Kidney (tissue), 14 donors: Measurements from ENCODE around the gene TXLNB. TPM values are rescaled to one million over a fixed set of nuclear protein-coding genes. Genes with fewer than 3 reads are reported as not detected.

Experiments
- DNase-seq, 5 donors: peaks; one replicate each; pipeline ENCODE4 v3.0.0-alpha.2; 2013 to 2020
- FAIRE-seq: peaks from 2 replicates; lab custom pipeline; 2012; peaks lifted over from hg19 to GRCh38; lab: Jason Lieb, UNC
- H3K27ac ChIP-seq, 2 donors: one replicate each; pipeline ENCODE4 v1.7.0; 2013; ENCODE audit warnings: low read depth in 2 of 2, low read length in 2 of 2, inconsistent platforms in 1 of 2
- H3K27me3 ChIP-seq: one replicate; pipeline ENCODE4 v1.7.1; 2013; ENCODE audit warnings: low read length, inconsistent platforms; ENCODE audit not compliant: control insufficient read depth, insufficient read depth
- H3K36me3 ChIP-seq, 3 donors: one replicate each; pipeline versions ENCODE4 v1.7.0 to v1.7.1; 2013; ENCODE audit warnings: low read length in 3 of 3, control low read depth in 1 of 3, inconsistent platforms in 1 of 3; ENCODE audit not compliant: insufficient read depth in 3 of 3, control insufficient read depth in 2 of 3
- H3K4me1 ChIP-seq, 3 donors: one replicate each; pipeline versions ENCODE4 v1.7.0 to v1.7.1; 2013; ENCODE audit warnings: low read length in 3 of 3, inconsistent platforms in 1 of 3, low read depth in 1 of 3; ENCODE audit not compliant: control insufficient read depth in 2 of 3, insufficient read depth in 2 of 3
- H3K4me3 ChIP-seq, 3 donors: one replicate each; pipeline versions ENCODE4 v1.7.0 to v1.8.1; 2013; ENCODE audit warnings: low read length in 3 of 3, control low read depth in 1 of 3, inconsistent platforms in 1 of 3
- H3K9ac ChIP-seq, 3 donors: one replicate each; pipeline versions ENCODE4 v1.7.0 to v1.7.1; 2013; ENCODE audit warnings: low read length in 3 of 3, control low read depth in 1 of 3, inconsistent platforms in 1 of 3
- H3K9me3 ChIP-seq, 3 donors: one replicate each; pipeline versions ENCODE4 v1.7.0 to v1.7.1; 2013; ENCODE audit warnings: low read length in 3 of 3, control low read depth in 1 of 3, inconsistent platforms in 1 of 3; ENCODE audit not compliant: control insufficient read depth in 2 of 3, insufficient read depth in 1 of 3
- intact Hi-C: fragments of 100-400 bp; cut with DNase I; formaldehyde crosslinking; loops from one replicate; pipeline ENCODE4 v1.11.1; 2022
- polyA plus RNA-seq: library from polyadenylated mRNA; stranded (reverse); fragments of 350-450 nt; fragmentation: Illumina TruSeq; extraction: RNeasy Lipid Tissue Mini Kit (QIAGEN cat#74804); gene quantifications from one replicate; pipeline ENCODE4 v1.2.3, GENCODE V29; 2014; ENCODE audit warnings: low read depth, low replicate concordance; ENCODE audit not compliant: insufficient read depth
- total RNA-seq: library from RNA; stranded (reverse); fragmentation: NEBNext Ultra II Directional; extraction: Animal tissue kit (Norgen Biotek cat#: 25700); gene quantifications from one replicate; pipeline ENCODE4 v1.2.1, GENCODE V29; 2021
- TF ChIP-seq, protein P1 (sequence below): IDR thresholded peaks from 3 replicates; pipeline ENCODE4 v1.5.1; 2012; ENCODE audit warnings: mild to moderate bottlenecking, moderate library complexity, borderline replicate concordance; ENCODE audit not compliant: insufficient read depth; ENCODE audit errors: extremely low read depth
- donor health status: control.
- donor health status: control.
- donor health status: control.
- donor health status: control.
- donor health status: control.
- donor health status: DM: yes; HTN: yes; CAD: no.
- donor health status: Normal renal cell carcinoma (clear cell type).

Gene TXLNB
- total and polyA plus RNA-seq, 2 donors from 2014 or later = 0.13 to 0.66 TPM

DNA sequence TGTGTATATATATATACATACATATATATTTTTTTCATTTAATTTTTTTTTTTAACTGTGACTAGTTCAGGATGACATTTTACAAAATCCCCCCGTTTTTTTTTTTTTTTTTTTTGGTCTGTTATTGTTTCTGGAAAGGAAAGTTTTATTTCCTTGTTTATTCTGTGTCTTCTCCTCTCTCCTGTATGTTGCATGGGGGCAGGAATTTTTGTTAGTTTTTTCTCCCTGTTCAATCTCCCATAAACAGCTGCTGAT, 32.4 kb upstream of the TXLNB start:
- Histone ChIP-seq H3K9me3 (no peaks in the 10 kb centered on the region), H3K36me3 (no peaks in the 10 kb centered on the region), H3K9ac (no peak overlapping the region), H3K27ac (no peak overlapping the region), H3K4me1 (no peaks in the 10 kb centered on the region), H3K27me3 (no peaks in the 10 kb centered on the region), H3K4me3 (no peak overlapping the region)
- DNase-seq = no peak
- TF ChIP-seq, protein P1, sequence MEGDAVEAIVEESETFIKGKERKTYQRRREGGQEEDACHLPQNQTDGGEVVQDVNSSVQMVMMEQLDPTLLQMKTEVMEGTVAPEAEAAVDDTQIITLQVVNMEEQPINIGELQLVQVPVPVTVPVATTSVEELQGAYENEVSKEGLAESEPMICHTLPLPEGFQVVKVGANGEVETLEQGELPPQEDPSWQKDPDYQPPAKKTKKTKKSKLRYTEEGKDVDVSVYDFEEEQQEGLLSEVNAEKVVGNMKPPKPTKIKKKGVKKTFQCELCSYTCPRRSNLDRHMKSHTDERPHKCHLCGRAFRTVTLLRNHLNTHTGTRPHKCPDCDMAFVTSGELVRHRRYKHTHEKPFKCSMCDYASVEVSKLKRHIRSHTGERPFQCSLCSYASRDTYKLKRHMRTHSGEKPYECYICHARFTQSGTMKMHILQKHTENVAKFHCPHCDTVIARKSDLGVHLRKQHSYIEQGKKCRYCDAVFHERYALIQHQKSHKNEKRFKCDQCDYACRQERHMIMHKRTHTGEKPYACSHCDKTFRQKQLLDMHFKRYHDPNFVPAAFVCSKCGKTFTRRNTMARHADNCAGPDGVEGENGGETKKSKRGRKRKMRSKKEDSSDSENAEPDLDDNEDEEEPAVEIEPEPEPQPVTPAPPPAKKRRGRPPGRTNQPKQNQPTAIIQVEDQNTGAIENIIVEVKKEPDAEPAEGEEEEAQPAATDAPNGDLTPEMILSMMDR = no peak
- intact Hi-C loops = no loop called here
- no peak for FAIRE-seq

- Histone ChIP-seq H3K9me3 (no peaks in the 10 kb centered on the region), H3K36me3 (no peaks in the 10 kb centered on the region), H3K27ac (no peak overlapping the region), H3K4me3 (peak overlapping the region in 1 of 3 donors; percentile 17), H3K4me1 (no peaks in the 10 kb centered on the region), H3K27me3 (no peaks in the 10 kb centered on the region), H3K9ac (no peak overlapping the region)
- FAIRE-seq = no peak
- peak; percentile 67 to 82 (median 72) for DNase-seq
- TF ChIP-seq, protein P1 = no peak
- intact Hi-C loops = no loop called here
Observed at GRCh38 chr6:139323511-139324300, 31.9 kb upstream of the TXLNB start.

DNA sequence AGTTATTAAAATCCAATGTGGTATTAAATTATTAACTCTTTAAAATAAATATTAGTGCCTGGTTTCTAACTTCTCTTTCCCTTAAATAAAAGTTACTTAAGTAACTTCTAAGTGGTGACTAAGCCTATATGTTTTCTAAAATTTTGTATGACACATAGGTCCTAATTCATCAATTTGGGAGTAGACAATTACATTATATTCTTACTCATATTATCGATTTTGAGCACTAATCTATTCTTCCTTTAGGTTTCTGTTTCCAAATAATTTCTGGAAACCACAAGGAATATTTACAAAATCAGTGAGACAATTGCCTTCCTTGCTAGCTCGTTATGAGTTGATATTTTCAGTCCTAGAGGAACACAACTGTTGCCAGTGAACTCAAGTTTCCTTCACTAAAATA, 28.3 kb upstream of the TXLNB start:
- intact Hi-C loops = no loop called here
- no peaks in the 10 kb centered on the region for H3K36me3 ChIP-seq
- H3K9me3 ChIP-seq = no peaks in the 10 kb centered on the region
- no peaks in the 10 kb centered on the region for H3K4me1 ChIP-seq
- no peak overlapping the region for H3K9ac ChIP-seq
- H3K4me3 ChIP-seq = no peak overlapping the region
- TF ChIP-seq, protein P1 = no peak
- DNase-seq (no peak), FAIRE-seq (no peak)
- no peak overlapping the region for H3K27ac ChIP-seq
- H3K27me3 ChIP-seq = no peaks in the 10 kb centered on the region
